ENCODE data around the gene PTK6.
"Not testable (repeated sequence)": the region's sequence is repeated elsewhere in the genome, so short reads cannot be mapped to it uniquely, and the experiment has no call there.

The PTK6 gene

GRCh38 chr20:63536997-63537524 lies at the start of gene PTK6:
Gene PTK6, minus strand, starts transcription at chr20:63537376. Its CDS starts 62 bp downstream, at chr20:63537314.
- DNase-seq, result peak; percentile 62

- DNase-seq, result no peak
Measured at GRCh38 chr20:63586797-63587196, 49.6 kb upstream of the PTK6 start.

GRCh38 chr20:63585616-63586565 lies 48.7 kb upstream of the PTK6 start:
- no peak for DNase-seq

- no peak for DNase-seq
Measured at GRCh38 chr20:63582382-63583063, 45.3 kb upstream of the PTK6 start.

GRCh38 chr20:63580796-63581461 lies 43.8 kb upstream of the PTK6 start:
- peak; percentile 65 for DNase-seq

GRCh38 chr20:63579017-63579694 lies 42.0 kb upstream of the PTK6 start:
- DNase-seq, result no peak

- DNase-seq, result no peak
Measured at GRCh38 chr20:63578224-63579016, 41.2 kb upstream of the PTK6 start.

- DNase-seq, result no peak
Measured at GRCh38 chr20:63577317-63577894, 40.2 kb upstream of the PTK6 start.

- DNase-seq, result no peak
Measured at GRCh38 chr20:63576311-63576710, 39.1 kb upstream of the PTK6 start.

GRCh38 chr20:63574829-63575743 lies 37.9 kb upstream of the PTK6 start:
- no peak for DNase-seq

GRCh38 chr20:63574156-63574828 lies 37.1 kb upstream of the PTK6 start, which contains the start of gene HELZ2:
Gene HELZ2, minus strand, starts transcription at chr20:63574239. Its CDS starts 1,854 bp downstream, at chr20:63572385.
- DNase-seq, result peak; percentile 58

- DNase-seq, result no peak
Measured at GRCh38 chr20:63573647-63574131, 36.5 kb upstream of the PTK6 start.

GRCh38 chr20:63572788-63573646 lies 35.8 kb upstream of the PTK6 start:
- no peak for DNase-seq

GRCh38 chr20:63572071-63572787 lies 35.1 kb upstream of the PTK6 start:
- DNase-seq, result no peak

GRCh38 chr20:63571087-63571478 lies 33.9 kb upstream of the PTK6 start:
- not testable (repeated sequence) for DNase-seq

- no peak for DNase-seq
Measured at GRCh38 chr20:63570281-63571086, 33.3 kb upstream of the PTK6 start.
